ENCODE measurements around the gene RHOF.

DNA sequence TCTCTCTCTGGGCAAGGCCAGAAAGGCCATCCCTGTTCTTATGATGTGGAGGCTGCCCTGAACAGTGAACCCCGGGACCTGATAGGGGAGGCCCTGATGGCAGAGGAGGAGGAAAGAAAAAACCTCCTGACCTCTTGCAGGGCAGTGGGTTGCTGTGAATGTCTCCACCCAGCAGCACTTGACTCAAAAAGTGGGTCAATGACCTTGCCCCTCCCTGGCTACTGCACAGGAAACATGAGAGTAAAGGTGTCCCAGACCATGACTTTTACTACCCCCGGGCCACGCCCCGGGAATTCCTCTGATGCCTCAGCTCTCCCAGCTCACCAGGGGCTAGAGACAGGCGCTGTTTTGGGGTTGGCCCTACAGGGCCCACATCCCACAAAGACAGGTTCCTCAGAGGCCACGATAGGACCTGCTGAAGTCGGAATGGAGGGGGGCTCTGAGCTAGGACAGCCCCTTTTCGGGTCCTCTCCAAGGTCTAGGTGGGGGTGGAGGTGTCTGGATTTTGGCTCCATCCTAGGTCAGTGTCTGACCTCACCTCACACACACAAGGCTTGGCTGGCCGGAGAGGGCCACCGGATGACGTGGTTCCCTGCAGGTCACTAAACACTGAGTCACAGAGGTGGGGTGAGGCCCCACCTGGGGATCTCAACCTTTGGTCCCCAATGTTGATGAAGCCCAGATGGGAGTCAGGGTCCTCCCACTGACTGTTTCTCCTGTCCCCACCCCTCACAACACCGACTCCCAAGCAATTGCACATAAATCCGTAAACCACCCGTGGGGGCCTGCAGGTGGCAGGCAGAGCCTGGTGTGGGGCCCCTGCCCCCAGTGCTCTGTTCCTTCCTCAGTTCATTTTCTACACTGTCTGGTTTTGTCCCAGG, 1.6 kb downstream of the RHOF start:
- TF ChIP-seq EZH2 (IDR thresholded peaks at IDR 0.05; ENCODE audit: low read length, unreplicated experiment) (no peak), EZH2phosphoT487 (IDR thresholded peaks at IDR 0.05; ENCODE audit: borderline replicate concordance, low read length) (no peak)
- TF ChIP-seq, protein P1, sequence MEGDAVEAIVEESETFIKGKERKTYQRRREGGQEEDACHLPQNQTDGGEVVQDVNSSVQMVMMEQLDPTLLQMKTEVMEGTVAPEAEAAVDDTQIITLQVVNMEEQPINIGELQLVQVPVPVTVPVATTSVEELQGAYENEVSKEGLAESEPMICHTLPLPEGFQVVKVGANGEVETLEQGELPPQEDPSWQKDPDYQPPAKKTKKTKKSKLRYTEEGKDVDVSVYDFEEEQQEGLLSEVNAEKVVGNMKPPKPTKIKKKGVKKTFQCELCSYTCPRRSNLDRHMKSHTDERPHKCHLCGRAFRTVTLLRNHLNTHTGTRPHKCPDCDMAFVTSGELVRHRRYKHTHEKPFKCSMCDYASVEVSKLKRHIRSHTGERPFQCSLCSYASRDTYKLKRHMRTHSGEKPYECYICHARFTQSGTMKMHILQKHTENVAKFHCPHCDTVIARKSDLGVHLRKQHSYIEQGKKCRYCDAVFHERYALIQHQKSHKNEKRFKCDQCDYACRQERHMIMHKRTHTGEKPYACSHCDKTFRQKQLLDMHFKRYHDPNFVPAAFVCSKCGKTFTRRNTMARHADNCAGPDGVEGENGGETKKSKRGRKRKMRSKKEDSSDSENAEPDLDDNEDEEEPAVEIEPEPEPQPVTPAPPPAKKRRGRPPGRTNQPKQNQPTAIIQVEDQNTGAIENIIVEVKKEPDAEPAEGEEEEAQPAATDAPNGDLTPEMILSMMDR (conservative IDR thresholded peaks at IDR 0.05; ENCODE audit: low read depth, low read length), result peak; percentile 21; the same call in 1 of the 2 replicates

Measured in PC-3 (cell line).